ENCODE results near the gene TFDP2.

GRCh38 chr3:142009029-142009428, 140.3 kb downstream of the TFDP2 start:
- no peak for TF ChIP-seq POLR2AphosphoS5 (IDR thresholded peaks at IDR 0.05; ENCODE audit: low read depth, low read length)
- TF ChIP-seq POLR2A (IDR thresholded peaks at IDR 0.05; ENCODE audit: low read depth, low read length) = no peak
